Transverse colon (tissue), 4 donors: ENCODE measurements around the gene FCN3. TPM values are rescaled to one million over a fixed set of nuclear protein-coding genes. Genes with fewer than 3 reads are reported as not detected.
A peak's percentile ranks its signal among the peaks of the same experiment; 100 is the strongest.
"Not testable (repeated sequence)": the region's sequence is repeated elsewhere in the genome, so short reads cannot be mapped to it uniquely, and the experiment has no call there.

Experiments
- DNase-seq: peaks from one replicate; pipeline ENCODE4 v3.0.0-alpha.2; 2019
- H3K27ac ChIP-seq, 4 donors: fragments of 200-600 bp; sonication (generic); 2 replicates each; pipeline ENCODE4 v1.5.1; 2016 to 2018; ENCODE audit warnings: inconsistent platforms in 4 of 4
- H3K27me3 ChIP-seq: fragments of 200-600 bp; sonication (generic); 2 replicates; pipeline ENCODE4 v1.5.1; 2017; ENCODE audit warnings: inconsistent platforms
- H3K36me3 ChIP-seq, 4 donors: fragments of 200-600 bp; sonication (generic); 2 replicates each; pipeline ENCODE4 v1.5.1; 2017 to 2019; ENCODE audit warnings: inconsistent platforms in 4 of 4
- H3K4me1 ChIP-seq, 4 donors: fragments of 200-600 bp; sonication (generic); 2 replicates each; pipeline ENCODE4 v1.5.1; 2017 to 2020; ENCODE audit warnings: inconsistent platforms in 4 of 4
- H3K4me3 ChIP-seq, 4 donors: fragments of 200-600 bp; sonication (generic); 1 replicate in 1 of 4; 2 replicates in 3 of 4; pipeline versions ENCODE4 v1.5.1 to v1.6.1; 2017 to 2019; ENCODE audit warnings: inconsistent platforms in 4 of 4
- H3K9me3 ChIP-seq, 2 donors: fragments of 200-600 bp; sonication (generic); 2 replicates each; pipeline ENCODE4 v1.5.1; 2017 to 2019; ENCODE audit warnings: inconsistent platforms in 2 of 2
- CTCF ChIP-seq, 5 experiments: fragments of 200-600 bp in 3 of 5; fragments of 450-650 bp in 2 of 5; sonication (generic) in 3 of 5; IDR thresholded peaks; 1 replicate in 2 of 5; 2 replicates in 3 of 5; pipeline ENCODE4 v1.5.1; 2016 to 2017; ENCODE audit warnings: antibody characterized with exemption in 5 of 5, inconsistent platforms in 3 of 5, mild to moderate bottlenecking in 2 of 5, moderate library complexity in 1 of 5
- EP300 ChIP-seq: sonication (generic); formaldehyde crosslinking; IDR thresholded peaks from one replicate; pipeline ENCODE4 v1.6.1; 2017; ENCODE audit warnings: antibody characterized with exemption, low read depth
- POLR2A ChIP-seq: fragments of 450-650 bp; IDR thresholded peaks from one replicate; pipeline ENCODE4 v1.6.1; 2016; ENCODE audit warnings: antibody characterized with exemption, mild to moderate bottlenecking, moderate library complexity
- POLR2AphosphoS5 ChIP-seq, 3 donors: sonication (generic); formaldehyde crosslinking; IDR thresholded peaks; one replicate each; pipeline ENCODE4 v1.6.1; 2016; ENCODE audit warnings: antibody characterized with exemption in 3 of 3
- WGBS, 2 donors: methylation state at CpG; one replicate each; pipeline ENCODE4 v1.1.5; 2018; ENCODE audit warnings: low coverage in 1 of 2; 5-methylcytosine and 5-hydroxymethylcytosine counted together
- in situ Hi-C, 4 donors: fragments of 200-750 bp; cut with MboI; loops; one replicate each; pipeline versions ENCODE4 v1.15.0 to v1.15.1; 2017; ENCODE audit warnings: low sequenced_read_pairs in 3 of 4, low pct_ligation_motif_present in 1 of 4, low pct_unique_long_range_greater_than_20kb in 1 of 4
- intact Hi-C: fragments of 100-400 bp; cut with DNase I; formaldehyde crosslinking; loops from one replicate; pipeline ENCODE4 v1.15.1; 2023; ENCODE audit warnings: low total_unique reads
- total RNA-seq, 4 donors: library from RNA; depleted of rRNA; stranded (reverse); fragments of >200 nt; gene quantifications; one replicate each; pipeline ENCODE4 v1.1.0, GENCODE V29; 2016

The FCN3 gene
- total RNA-seq, 4 donors from 2014 or later, result 1.2 to 1.9 TPM; not detected in 2

GRCh38 chr1:27410709-27411108, 36.1 kb upstream of the FCN3 start:
- intact Hi-C loops, result no loop called here
- TF ChIP-seq POLR2A (no peak), CTCF (IDR thresholded peaks at IDR 0.05) (no peak), POLR2AphosphoS5 (IDR thresholded peaks at IDR 0.05) (no peak)
- Histone ChIP-seq H3K36me3 (peaks cover 0 to 76% (median 36%) of the 10 kb centered on the region in 4 donors), H3K4me1 (peaks cover 0 to 13% (median 8%) of the 10 kb centered on the region in 4 donors), H3K4me3 (no peak overlapping the region), H3K27ac (no peak overlapping the region), H3K27me3 (no peaks in the 10 kb centered on the region), H3K9me3 (no peaks in the 10 kb centered on the region)
- WGBS, 2 donors, result 90 to 94% methylated on average over 2 of the region's 2 CpGs
- no peak for DNase-seq
- in situ Hi-C loops, result loop anchor here in 2 of 4 donors (10.0 kb wide), 1 partner anchor 194 kb away; the partner anchor contains the start of gene AHDC1 (in 2 of the 2)

GRCh38 chr1:27409669-27410068, 35.0 kb upstream of the FCN3 start:
- peaks cover 0 to 66% (median 31%) of the 10 kb centered on the region in 4 donors for H3K36me3 ChIP-seq
- TF ChIP-seq CTCF (IDR thresholded peaks at IDR 0.05) (no peak), EP300 (no peak), POLR2A (no peak), POLR2AphosphoS5 (IDR thresholded peaks at IDR 0.05) (no peak)
- peaks cover 0 to 23% (median 15%) of the 10 kb centered on the region in 4 donors for H3K4me1 ChIP-seq

GRCh38 chr1:27408151-27408550, 33.5 kb upstream of the FCN3 start:
- H3K4me1 ChIP-seq, result peaks cover 3 to 38% (median 28%) of the 10 kb centered on the region in 4 donors
- intact Hi-C loops, result no loop called here
- TF ChIP-seq POLR2A, result no peak
- no peak for TF ChIP-seq CTCF (IDR thresholded peaks at IDR 0.05)
- TF ChIP-seq POLR2AphosphoS5 (IDR thresholded peaks at IDR 0.05), result no peak
- TF ChIP-seq EP300, result no peak
- H3K4me3 ChIP-seq, result no peak overlapping the region
- DNase-seq, result no peak
- H3K27me3 ChIP-seq, result no peaks in the 10 kb centered on the region
- in situ Hi-C loops, result loop anchor here in 1 of 4 donors (10.0 kb wide), 1 partner anchor 197 kb away; the partner anchor contains the start of gene AHDC1
- 92 to 94% methylated on average over 8 to 9 of the region's 9 CpGs for WGBS, 2 donors
- H3K36me3 ChIP-seq, result peaks cover 0 to 51% (median 23%) of the 10 kb centered on the region in 4 donors
- H3K27ac ChIP-seq, result no peak overlapping the region
- H3K9me3 ChIP-seq, result no peaks in the 10 kb centered on the region

More at GRCh38 chr1:27409669-27410068, 35.0 kb upstream of the FCN3 start:
- Histone ChIP-seq H3K27me3 (no peaks in the 10 kb centered on the region), H3K9me3 (no peaks in the 10 kb centered on the region), H3K27ac (no peak overlapping the region), H3K4me3 (no peak overlapping the region)
- WGBS, 2 donors, result 94% methylated on average over 11 of the region's 11 CpGs; no CpG with 5 or more reads in 1 of the 2 donors
- in situ Hi-C loops, result loop anchor here in 3 of 4 donors (10.0 kb wide), 1 partner anchor 195 kb away; the partner anchor contains the start of gene AHDC1 (in 3 of the 3)
- intact Hi-C loops, result no loop called here
- no peak for DNase-seq

GRCh38 chr1:27406791-27407190, 32.2 kb upstream of the FCN3 start:
- H3K27me3 ChIP-seq, intact Hi-C loops, DNase-seq, H3K9me3 ChIP-seq, H3K4me3 ChIP-seq: not testable (repeated sequence)
- in situ Hi-C loops, result loop anchor here in 1 of 4 donors (10.0 kb wide), 1 partner anchor 198 kb away; the partner anchor contains the start of gene AHDC1
- H3K36me3 ChIP-seq, result peaks cover 0 to 38% (median 16%) of the 10 kb centered on the region in 4 donors
- 63% methylated on average over 2 of the region's 2 CpGs; no CpG with 5 or more reads in 1 of the 2 donors for WGBS, 2 donors
- peak overlapping the region; percentile 4 to 82 (median 72) for H3K27ac ChIP-seq
- peaks cover 10 to 52% (median 40%) of the 10 kb centered on the region in 4 donors for H3K4me1 ChIP-seq

GRCh38 chr1:27406362-27406680, 31.7 kb upstream of the FCN3 start:
- no peak overlapping the region for H3K4me3 ChIP-seq
- WGBS, 2 donors, result 69% methylated on average over 4 of the region's 4 CpGs; no CpG with 5 or more reads in 1 of the 2 donors
- peaks cover 10 to 54% (median 42%) of the 10 kb centered on the region in 4 donors for H3K4me1 ChIP-seq
- H3K36me3 ChIP-seq, result peaks cover 0 to 35% (median 15%) of the 10 kb centered on the region in 4 donors
- no peak for TF ChIP-seq POLR2A
- no peak for TF ChIP-seq EP300
- no peak for TF ChIP-seq POLR2AphosphoS5 (IDR thresholded peaks at IDR 0.05)
- TF ChIP-seq CTCF (IDR thresholded peaks at IDR 0.05), result no peak
- peak overlapping the region; percentile 4 to 82 (median 72) for H3K27ac ChIP-seq
- no peaks in the 10 kb centered on the region for H3K27me3 ChIP-seq
- intact Hi-C loops (no loop called here), in situ Hi-C loops (loop anchor here in 1 of 4 donors (10.0 kb wide), 1 partner anchor 198 kb away; the partner anchor contains the start of gene AHDC1)
- no peak for DNase-seq
- no peaks in the 10 kb centered on the region for H3K9me3 ChIP-seq

- in situ Hi-C loops, result loop anchor here in 1 of 4 donors (10.0 kb wide), 1 partner anchor 199 kb away; the partner anchor contains the start of gene AHDC1
- H3K4me3 ChIP-seq, H3K27me3 ChIP-seq, intact Hi-C loops, H3K9me3 ChIP-seq, DNase-seq: not testable (repeated sequence)
- Histone ChIP-seq H3K4me1 (peaks cover 10 to 54% (median 42%) of the 10 kb centered on the region in 4 donors), H3K36me3 (peaks cover 0 to 34% (median 12%) of the 10 kb centered on the region in 4 donors), H3K27ac (peak overlapping the region; percentile 4 to 82 (median 72))
- WGBS, 2 donors, result 74% methylated on average over 12 of the region's 18 CpGs; no CpG with 5 or more reads in 1 of the 2 donors
These were observed 31.2 kb upstream of the FCN3 start for GRCh38 chr1:27405598-27406361.
